ENCODE results near the gene CD22.
"Not testable (repeated sequence)": the region's sequence is repeated elsewhere in the genome, so short reads cannot be mapped to it uniquely, and the experiment has no call there.

CD22 gene

DNA sequence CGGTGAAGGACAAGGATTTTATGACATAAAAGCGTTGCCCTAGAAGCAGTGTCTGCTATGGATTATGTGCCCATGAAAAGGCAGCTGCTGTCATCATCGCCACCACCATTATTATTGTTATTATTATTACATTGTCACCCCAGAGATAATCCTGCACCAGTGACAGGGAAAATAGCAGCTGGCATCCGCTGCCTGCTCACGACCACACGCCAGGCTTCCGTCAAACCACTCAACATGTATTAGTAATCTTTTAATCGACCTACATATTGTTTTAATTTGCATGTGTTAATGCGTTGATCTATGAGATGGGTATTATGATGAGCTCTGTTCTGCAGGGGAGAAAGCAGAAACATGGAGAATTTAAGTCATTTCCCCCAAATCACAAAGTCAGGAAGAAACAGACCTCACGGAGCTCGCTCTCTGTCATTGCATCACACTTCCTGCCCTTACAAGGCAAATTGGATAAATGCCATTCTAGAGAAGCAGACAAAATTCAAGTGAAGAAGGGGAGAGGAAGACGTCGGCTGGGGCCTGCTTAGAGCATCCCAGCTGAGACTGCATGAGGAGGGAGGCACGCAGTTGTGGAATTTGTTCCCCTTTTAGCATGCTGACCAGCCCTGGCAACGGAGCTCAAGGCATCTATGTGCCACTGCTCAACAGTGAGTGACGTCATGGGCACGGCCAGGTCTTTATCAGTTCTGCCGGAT, 29.0 kb downstream of the CD22 start, which contains the start of gene FFAR3:
Gene FFAR3 (plus strand): TSS at position 594 of the 707 bp plus-strand sequence. CDS start 431 bp downstream, outside the sequence.
- no peak for DNase-seq
- H3K9me2 ChIP-seq (replicated peaks; ENCODE audit: insufficient read depth, low read length): no peaks in the 10 kb centered on the region

DNA sequence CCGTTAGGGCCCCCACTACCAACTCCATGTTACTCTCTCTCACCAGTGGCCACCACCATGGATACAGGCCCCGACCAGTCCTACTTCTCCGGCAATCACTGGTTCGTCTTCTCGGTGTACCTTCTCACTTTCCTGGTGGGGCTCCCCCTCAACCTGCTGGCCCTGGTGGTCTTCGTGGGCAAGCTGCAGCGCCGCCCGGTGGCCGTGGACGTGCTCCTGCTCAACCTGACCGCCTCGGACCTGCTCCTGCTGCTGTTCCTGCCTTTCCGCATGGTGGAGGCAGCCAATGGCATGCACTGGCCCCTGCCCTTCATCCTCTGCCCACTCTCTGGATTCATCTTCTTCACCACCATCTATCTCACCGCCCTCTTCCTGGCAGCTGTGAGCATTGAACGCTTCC, 29.8 kb downstream of the CD22 start:
- not testable (repeated sequence) for H3K4me3 ChIP-seq (ENCODE audit: low read length); H3K36me3 ChIP-seq (replicated peaks; ENCODE audit: insufficient read depth, low read length); H3F3A ChIP-seq (ENCODE audit: insufficient read depth, low read length); H3K27ac ChIP-seq (ENCODE audit: low read length); H3K9ac ChIP-seq (ENCODE audit: low read length); H2AFZ ChIP-seq (ENCODE audit: low read length); H3K4me2 ChIP-seq (ENCODE audit: low read depth, low read length); H3K79me2 ChIP-seq (ENCODE audit: low read length); H3K9me3 ChIP-seq (replicated peaks; ENCODE audit: insufficient read depth, low read length); DNase-seq; H3K9me2 ChIP-seq (replicated peaks; ENCODE audit: insufficient read depth, low read length); H4K20me1 ChIP-seq (ENCODE audit: insufficient read depth, low read length); H3K4me1 ChIP-seq (ENCODE audit: low read length)
- H3K27me3 ChIP-seq (replicated peaks; ENCODE audit: insufficient read depth, low read length): peaks cover 47% of the 10 kb centered on the region

More for the DNA sequence above, 29.0 kb downstream of the CD22 start, which contains the start of gene FFAR3:
- no peak within 1 kb of the TSS for H3K4me3 ChIP-seq (ENCODE audit: low read length)
- no peaks in the 10 kb centered on the region for H3F3A ChIP-seq (ENCODE audit: insufficient read depth, low read length)
- peaks cover 47% of the 10 kb centered on the region for H3K27me3 ChIP-seq (replicated peaks; ENCODE audit: insufficient read depth, low read length)
- no peak within 1 kb of the TSS for H3K4me2 ChIP-seq (ENCODE audit: low read depth, low read length)
- H3K9ac ChIP-seq (ENCODE audit: low read length): no peak within 1 kb of the TSS
- H3K27ac ChIP-seq (ENCODE audit: low read length): no peak within 1 kb of the TSS
- H3K9me3 ChIP-seq (replicated peaks; ENCODE audit: insufficient read depth, low read length): no peaks in the 10 kb centered on the region
- no peak within 1 kb of the TSS for H2AFZ ChIP-seq (ENCODE audit: low read length)
- no peak for TF ChIP-seq EZH2 (optimal IDR thresholded peaks at IDR 0.05; ENCODE audit: low read depth, low read length)
- TF ChIP-seq EZH2phosphoT487 (IDR thresholded peaks at IDR 0.05; ENCODE audit: low read length): no peak
- TF ChIP-seq, protein P1, sequence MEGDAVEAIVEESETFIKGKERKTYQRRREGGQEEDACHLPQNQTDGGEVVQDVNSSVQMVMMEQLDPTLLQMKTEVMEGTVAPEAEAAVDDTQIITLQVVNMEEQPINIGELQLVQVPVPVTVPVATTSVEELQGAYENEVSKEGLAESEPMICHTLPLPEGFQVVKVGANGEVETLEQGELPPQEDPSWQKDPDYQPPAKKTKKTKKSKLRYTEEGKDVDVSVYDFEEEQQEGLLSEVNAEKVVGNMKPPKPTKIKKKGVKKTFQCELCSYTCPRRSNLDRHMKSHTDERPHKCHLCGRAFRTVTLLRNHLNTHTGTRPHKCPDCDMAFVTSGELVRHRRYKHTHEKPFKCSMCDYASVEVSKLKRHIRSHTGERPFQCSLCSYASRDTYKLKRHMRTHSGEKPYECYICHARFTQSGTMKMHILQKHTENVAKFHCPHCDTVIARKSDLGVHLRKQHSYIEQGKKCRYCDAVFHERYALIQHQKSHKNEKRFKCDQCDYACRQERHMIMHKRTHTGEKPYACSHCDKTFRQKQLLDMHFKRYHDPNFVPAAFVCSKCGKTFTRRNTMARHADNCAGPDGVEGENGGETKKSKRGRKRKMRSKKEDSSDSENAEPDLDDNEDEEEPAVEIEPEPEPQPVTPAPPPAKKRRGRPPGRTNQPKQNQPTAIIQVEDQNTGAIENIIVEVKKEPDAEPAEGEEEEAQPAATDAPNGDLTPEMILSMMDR (IDR thresholded peaks at IDR 0.05; ENCODE audit: low read length): no peak
- no peaks in the 10 kb centered on the region for H4K20me1 ChIP-seq (ENCODE audit: insufficient read depth, low read length)
- H3K4me1 ChIP-seq (ENCODE audit: low read length): no peaks in the 10 kb centered on the region
- no peaks in the 10 kb centered on the region for H3K79me2 ChIP-seq (ENCODE audit: low read length)
- H3K36me3 ChIP-seq (replicated peaks; ENCODE audit: insufficient read depth, low read length): no peaks in the 10 kb centered on the region

DNA sequence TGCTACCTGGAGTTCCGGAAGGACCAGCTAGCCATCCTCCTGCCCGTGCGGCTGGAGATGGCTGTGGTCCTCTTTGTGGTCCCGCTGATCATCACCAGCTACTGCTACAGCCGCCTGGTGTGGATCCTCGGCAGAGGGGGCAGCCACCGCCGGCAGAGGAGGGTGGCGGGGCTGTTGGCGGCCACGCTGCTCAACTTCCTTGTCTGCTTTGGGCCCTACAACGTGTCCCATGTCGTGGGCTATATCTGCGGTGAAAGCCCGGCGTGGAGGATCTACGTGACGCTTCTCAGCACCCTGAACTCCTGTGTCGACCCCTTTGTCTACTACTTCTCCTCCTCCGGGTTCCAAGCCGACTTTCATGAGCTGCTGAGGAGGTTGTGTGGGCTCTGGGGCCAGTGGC, 30.4 kb downstream of the CD22 start:
- H3K27ac ChIP-seq (ENCODE audit: low read length); H3K9me3 ChIP-seq (replicated peaks; ENCODE audit: insufficient read depth, low read length); H3F3A ChIP-seq (ENCODE audit: insufficient read depth, low read length); H3K4me3 ChIP-seq (ENCODE audit: low read length); H3K9me2 ChIP-seq (replicated peaks; ENCODE audit: insufficient read depth, low read length); H2AFZ ChIP-seq (ENCODE audit: low read length); H4K20me1 ChIP-seq (ENCODE audit: insufficient read depth, low read length); H3K9ac ChIP-seq (ENCODE audit: low read length); DNase-seq; H3K36me3 ChIP-seq (replicated peaks; ENCODE audit: insufficient read depth, low read length); H3K79me2 ChIP-seq (ENCODE audit: low read length); H3K4me2 ChIP-seq (ENCODE audit: low read depth, low read length); H3K4me1 ChIP-seq (ENCODE audit: low read length): not testable (repeated sequence)
- H3K27me3 ChIP-seq (replicated peaks; ENCODE audit: insufficient read depth, low read length): peaks cover 51% of the 10 kb centered on the region

DNA sequence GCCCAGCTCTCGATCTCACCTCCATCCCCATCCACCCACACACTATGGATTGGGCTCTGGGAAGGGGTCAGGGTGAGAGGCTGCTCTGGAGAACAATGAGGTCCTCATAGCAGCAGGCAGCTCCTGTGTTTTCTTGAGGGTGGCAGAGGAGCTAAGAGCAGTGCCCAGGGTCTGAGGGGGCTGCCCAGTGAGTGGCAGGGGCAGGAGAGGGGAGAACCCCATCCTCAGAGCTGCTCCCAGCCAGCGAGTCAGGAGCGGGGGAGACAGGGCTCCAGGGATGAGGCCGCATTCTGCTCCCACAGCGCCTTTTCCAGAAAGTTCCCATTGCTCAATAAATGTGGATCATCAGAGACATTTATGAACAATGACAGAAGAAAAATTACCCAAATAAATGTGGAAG, 31.1 kb downstream of the CD22 start:
- not testable (repeated sequence) for H3K9me2 ChIP-seq (replicated peaks; ENCODE audit: insufficient read depth, low read length); H3K79me2 ChIP-seq (ENCODE audit: low read length); H3K27ac ChIP-seq (ENCODE audit: low read length); DNase-seq; H2AFZ ChIP-seq (ENCODE audit: low read length); H3K9me3 ChIP-seq (replicated peaks; ENCODE audit: insufficient read depth, low read length); H3F3A ChIP-seq (ENCODE audit: insufficient read depth, low read length); H3K4me1 ChIP-seq (ENCODE audit: low read length); H4K20me1 ChIP-seq (ENCODE audit: insufficient read depth, low read length); H3K4me3 ChIP-seq (ENCODE audit: low read length); H3K4me2 ChIP-seq (ENCODE audit: low read depth, low read length); H3K9ac ChIP-seq (ENCODE audit: low read length); H3K36me3 ChIP-seq (replicated peaks; ENCODE audit: insufficient read depth, low read length)
- peaks cover 50% of the 10 kb centered on the region for H3K27me3 ChIP-seq (replicated peaks; ENCODE audit: insufficient read depth, low read length)
